ENCODE data around the gene SDF4.

GRCh38 chr1:1259119-1259488 is 27.3 kb upstream of the SDF4 start:
- TF ChIP-seq POLR2AphosphoS5 (IDR thresholded peaks at IDR 0.05) (no peak), CTCF (IDR thresholded peaks at IDR 0.05) (no peak), POLR2A (IDR thresholded peaks at IDR 0.05) (no peak)
